Lower lobe of right lung (tissue), 2 donors: Measurements from ENCODE around the gene SLC6A16. TPM values are rescaled to one million over a fixed set of nuclear protein-coding genes. Genes with fewer than 3 reads are reported as not detected.
A peak's percentile ranks its signal among the peaks of the same experiment; 100 is the strongest.
"Not testable (repeated sequence)": the region's sequence is repeated elsewhere in the genome, so short reads cannot be mapped to it uniquely, and the experiment has no call there.

Source experiments
- ATAC-seq, 2 donors: fragments of 200-7000 bp; cut with Tn5 transposase; one replicate each; pipeline ENCODE4 v1.9.1; 2020 to 2022; ENCODE audit warnings: mild to moderate bottlenecking in 2 of 2, moderate library complexity in 2 of 2
- DNase-seq: peaks from one replicate; pipeline ENCODE4 v3.0.0-alpha.2; 2020
- H3K27ac ChIP-seq: fragments of 200-600 bp; one replicate; pipeline ENCODE4 v1.8.0; 2022
- H3K27me3 ChIP-seq: fragments of 200-600 bp; one replicate; pipeline ENCODE4 v1.8.0; 2022; ENCODE audit warnings: low read depth
- H3K36me3 ChIP-seq: fragments of 200-600 bp; one replicate; pipeline ENCODE4 v1.8.0; 2022; ENCODE audit warnings: mild to moderate bottlenecking
- H3K4me1 ChIP-seq: fragments of 200-600 bp; one replicate; pipeline ENCODE4 v1.8.0; 2022
- H3K4me3 ChIP-seq: fragments of 200-600 bp; one replicate; pipeline ENCODE4 v1.8.0; 2022; ENCODE audit warnings: mild to moderate bottlenecking
- H3K9me3 ChIP-seq: fragments of 200-600 bp; one replicate; pipeline ENCODE4 v1.8.0; 2022
- intact Hi-C: fragments of 100-400 bp; cut with DNase I; formaldehyde crosslinking; loops from one replicate; pipeline ENCODE4 v1.11.0; 2022
- total RNA-seq: library from RNA; stranded (reverse); fragmentation: NEBNext Ultra II Directional; extraction: Animal tissue kit (Norgen Biotek cat#: 25700); gene quantifications from one replicate; pipeline ENCODE4 v1.2.1, GENCODE V29; 2021
- TF ChIP-seq, protein P1 (sequence below): fragments of 200-600 bp; IDR thresholded peaks from one replicate; pipeline ENCODE4 v1.8.0; 2022; ENCODE audit warnings: antibody characterized with exemption, mild to moderate bottlenecking
- donor health status: DM: no; HTN: yes; CAD: no; lungs with severe emphysema.

The SLC6A16 gene
- total RNA-seq, 1 donor from 2014 or later: 4.9 TPM

DNA sequence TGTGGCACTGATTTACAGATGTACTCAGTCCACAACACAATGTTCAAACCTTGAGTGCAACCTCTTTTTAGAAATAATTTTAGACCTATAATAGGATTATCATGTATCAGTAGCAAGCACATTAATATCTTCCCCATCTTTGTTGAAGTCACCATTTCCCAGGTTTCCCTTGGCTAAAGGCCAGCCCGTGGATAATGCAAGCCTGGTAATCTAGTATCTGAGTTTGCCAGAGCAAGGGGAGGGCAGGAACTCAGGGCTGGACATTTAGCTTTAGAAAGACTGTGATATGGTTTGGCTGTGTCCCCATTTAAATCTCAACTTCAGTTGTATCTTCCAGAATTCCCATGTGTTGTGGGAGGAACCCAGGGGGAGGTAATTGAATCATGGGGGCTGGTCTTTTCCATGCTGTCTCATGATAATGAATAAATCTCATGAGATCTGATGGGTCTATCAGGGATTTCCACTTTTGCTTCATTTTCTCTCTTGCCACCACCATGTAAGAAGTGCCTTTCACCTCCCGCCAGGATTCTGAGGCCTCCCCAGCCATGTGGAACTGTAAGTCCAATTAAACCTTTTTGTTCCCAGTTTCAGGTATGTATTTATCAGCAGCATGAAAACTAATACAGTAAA lies 37.7 kb downstream of the SLC6A16 start:
- TF ChIP-seq, protein P1, sequence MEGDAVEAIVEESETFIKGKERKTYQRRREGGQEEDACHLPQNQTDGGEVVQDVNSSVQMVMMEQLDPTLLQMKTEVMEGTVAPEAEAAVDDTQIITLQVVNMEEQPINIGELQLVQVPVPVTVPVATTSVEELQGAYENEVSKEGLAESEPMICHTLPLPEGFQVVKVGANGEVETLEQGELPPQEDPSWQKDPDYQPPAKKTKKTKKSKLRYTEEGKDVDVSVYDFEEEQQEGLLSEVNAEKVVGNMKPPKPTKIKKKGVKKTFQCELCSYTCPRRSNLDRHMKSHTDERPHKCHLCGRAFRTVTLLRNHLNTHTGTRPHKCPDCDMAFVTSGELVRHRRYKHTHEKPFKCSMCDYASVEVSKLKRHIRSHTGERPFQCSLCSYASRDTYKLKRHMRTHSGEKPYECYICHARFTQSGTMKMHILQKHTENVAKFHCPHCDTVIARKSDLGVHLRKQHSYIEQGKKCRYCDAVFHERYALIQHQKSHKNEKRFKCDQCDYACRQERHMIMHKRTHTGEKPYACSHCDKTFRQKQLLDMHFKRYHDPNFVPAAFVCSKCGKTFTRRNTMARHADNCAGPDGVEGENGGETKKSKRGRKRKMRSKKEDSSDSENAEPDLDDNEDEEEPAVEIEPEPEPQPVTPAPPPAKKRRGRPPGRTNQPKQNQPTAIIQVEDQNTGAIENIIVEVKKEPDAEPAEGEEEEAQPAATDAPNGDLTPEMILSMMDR: no peak
- Histone ChIP-seq H3K36me3 (no peaks in the 10 kb centered on the region), H3K4me3 (no peak overlapping the region), H3K27ac (no peak overlapping the region), H3K4me1 (no peaks in the 10 kb centered on the region), H3K9me3 (no peaks in the 10 kb centered on the region), H3K27me3 (no peaks in the 10 kb centered on the region)
- DNase-seq (no peak), ATAC-seq (no peak)
- intact Hi-C loops: no loop called here

DNA sequence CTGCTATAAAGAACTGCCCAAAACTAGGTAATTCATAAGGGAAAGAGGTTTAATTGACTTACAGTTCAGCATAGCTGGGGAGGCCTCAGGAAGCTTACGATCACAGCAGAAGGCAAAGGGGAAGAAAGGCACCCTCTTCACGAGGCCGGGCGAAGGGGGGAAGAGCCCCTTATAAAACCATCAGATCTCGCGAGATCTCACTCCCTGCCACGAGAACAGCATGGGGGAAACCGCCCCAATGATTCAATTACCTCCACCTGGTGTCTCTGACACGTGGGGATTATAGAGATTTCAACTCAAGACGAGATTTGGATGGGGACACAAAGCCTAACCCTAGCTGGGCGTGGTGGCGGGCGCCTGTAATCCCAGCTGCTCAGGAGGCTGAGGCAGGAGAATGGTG lies 42.8 kb downstream of the SLC6A16 start:
- H3K4me3 ChIP-seq: no peak overlapping the region
- no peaks in the 10 kb centered on the region for H3K36me3 ChIP-seq
- H3K4me1 ChIP-seq: no peaks in the 10 kb centered on the region
- TF ChIP-seq, protein P1: no peak
- intact Hi-C loops: no loop called here
- ATAC-seq (no peak), DNase-seq (no peak)
- H3K27me3 ChIP-seq: peaks cover 5% of the 10 kb centered on the region
- H3K9me3 ChIP-seq: no peaks in the 10 kb centered on the region
- H3K27ac ChIP-seq: no peak overlapping the region

DNA sequence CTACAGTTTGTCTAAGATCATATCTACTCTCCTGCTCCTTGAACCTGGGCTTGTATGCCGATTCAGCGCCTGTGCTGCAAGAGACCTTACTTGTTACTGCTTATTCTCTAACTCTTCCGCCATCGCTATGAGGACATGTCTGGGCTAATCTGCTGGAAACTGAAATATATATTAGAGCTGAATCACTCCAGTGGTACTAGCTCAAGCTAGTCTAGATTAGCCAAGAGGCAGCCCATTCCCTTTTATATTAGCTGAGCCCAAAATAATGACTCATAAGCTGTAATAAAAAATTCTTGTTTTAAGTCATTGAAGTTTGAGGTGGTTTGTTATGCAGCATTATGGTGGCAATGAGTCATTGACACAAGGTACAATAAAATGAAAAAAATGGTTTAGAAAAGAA lies 52.8 kb downstream of the SLC6A16 start:
- Histone ChIP-seq H3K9me3 (peaks cover 4% of the 10 kb centered on the region), H3K4me1 (no peaks in the 10 kb centered on the region), H3K27ac (no peak overlapping the region), H3K27me3 (no peaks in the 10 kb centered on the region), H3K36me3 (no peaks in the 10 kb centered on the region), H3K4me3 (no peak overlapping the region)
- intact Hi-C loops: no loop called here
- DNase-seq: no peak
- TF ChIP-seq, protein P1: no peak
- ATAC-seq: no peak

DNA sequence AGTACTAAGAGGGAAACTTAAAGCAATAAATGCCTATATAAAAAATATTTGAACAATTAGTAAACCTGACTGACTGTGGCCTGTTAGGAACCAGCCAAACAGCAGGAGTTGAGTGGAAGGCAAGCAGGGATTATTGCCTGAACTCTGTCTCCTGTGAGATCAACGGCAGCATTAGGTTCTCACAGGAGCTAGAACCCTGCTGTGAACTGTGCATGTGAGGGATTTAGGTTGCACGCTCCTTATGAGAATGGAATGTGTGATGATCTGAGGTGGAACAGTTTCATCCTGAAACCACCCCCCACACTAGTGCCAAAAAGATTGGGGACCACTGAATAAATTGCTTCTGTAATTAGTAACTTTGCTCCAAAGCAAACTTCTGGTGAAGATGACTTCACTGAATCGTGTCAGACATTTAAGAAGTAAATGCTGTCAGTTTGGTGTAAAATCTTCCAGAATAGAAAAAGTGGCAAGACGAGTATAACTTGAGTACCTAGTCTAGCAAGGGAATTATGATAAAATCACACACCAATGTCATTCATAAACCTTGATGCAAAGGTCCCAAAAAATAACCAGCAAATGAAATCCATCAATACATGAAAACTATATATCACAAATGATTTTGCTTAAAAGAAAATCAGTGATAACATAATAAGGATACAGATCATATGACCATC lies 53.8 kb downstream of the SLC6A16 start:
- no peaks in the 10 kb centered on the region for H3K4me1 ChIP-seq
- H3K4me3 ChIP-seq: no peak overlapping the region
- intact Hi-C loops: no loop called here
- DNase-seq (no peak), ATAC-seq (no peak)
- no peak overlapping the region for H3K27ac ChIP-seq
- no peaks in the 10 kb centered on the region for H3K36me3 ChIP-seq
- TF ChIP-seq, protein P1: no peak
- H3K27me3 ChIP-seq: no peaks in the 10 kb centered on the region
- peaks cover 5% of the 10 kb centered on the region for H3K9me3 ChIP-seq

DNA sequence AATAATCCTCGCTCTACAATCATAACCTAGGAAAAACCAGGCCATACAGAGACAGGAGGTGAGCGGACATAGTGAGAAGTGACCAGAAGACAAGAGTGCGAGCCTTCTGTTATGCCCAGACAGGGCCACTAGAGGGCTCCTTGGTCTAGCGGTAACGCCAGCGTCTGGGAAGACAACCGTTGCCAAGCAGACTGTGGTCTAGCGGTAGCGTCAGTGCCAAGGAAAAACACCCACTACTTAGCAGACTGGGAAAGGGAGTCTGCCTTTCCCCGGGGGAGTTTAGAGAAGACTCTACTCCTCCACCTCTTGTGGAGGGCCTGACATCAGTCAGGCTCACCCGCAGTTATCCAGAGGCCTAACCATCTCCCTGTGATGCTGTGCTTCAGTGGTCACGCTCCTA lies 58.6 kb downstream of the SLC6A16 start:
- DNase-seq: peak; percentile 68
- H3K4me3 ChIP-seq, intact Hi-C loops, H3K36me3 ChIP-seq, H3K27ac ChIP-seq, H3K27me3 ChIP-seq, H3K9me3 ChIP-seq, H3K4me1 ChIP-seq, ATAC-seq: not testable (repeated sequence)
- TF ChIP-seq, protein P1: peak; percentile 70
